Testis (tissue), 3 donors: ENCODE results near the gene ZC3H12D. TPM values are rescaled to one million over a fixed set of nuclear protein-coding genes. Genes with fewer than 3 reads are reported as not detected.

ENCODE experiments used
- DNase-seq: peaks from one replicate; pipeline ENCODE4 v3.0.0-alpha.2; 2019
- H3K27ac ChIP-seq, 2 donors: fragments of 200-600 bp; sonication (generic); one replicate each; pipeline ENCODE4 v1.5.1; 2019
- H3K27me3 ChIP-seq: fragments of 200-600 bp; sonication (generic); one replicate; pipeline ENCODE4 v1.5.1; 2019
- H3K36me3 ChIP-seq: fragments of 200-600 bp; sonication (generic); one replicate; pipeline ENCODE4 v1.5.1; 2017; ENCODE audit warnings: low read depth; ENCODE audit errors: missing control alignments
- H3K4me1 ChIP-seq: fragments of 200-600 bp; sonication (generic); one replicate; pipeline ENCODE4 v1.5.1; 2019
- H3K4me3 ChIP-seq, 2 donors: fragments of 200-600 bp; sonication (generic); one replicate each; pipeline ENCODE4 v1.5.1; 2017 to 2019
- H3K9me3 ChIP-seq: fragments of 200-600 bp; sonication (generic); one replicate; pipeline ENCODE4 v1.5.1; 2017
- CTCF ChIP-seq, 3 experiments: fragments of 450-650 bp in 2 of 3; fragments of 200-600 bp in 1 of 3; sonication (generic) in 1 of 3; IDR thresholded peaks; one replicate each; pipeline ENCODE4 v1.5.1; 2016 to 2019; ENCODE audit warnings: antibody characterized with exemption in 3 of 3, mild to moderate bottlenecking in 2 of 3, moderate library complexity in 1 of 3
- POLR2A ChIP-seq: fragments of 450-650 bp; IDR thresholded peaks from one replicate; pipeline ENCODE4 v1.6.1; 2017; ENCODE audit warnings: antibody characterized with exemption, mild to moderate bottlenecking, moderate library complexity
- WGBS, 2 donors: methylation state at CpG; one replicate each; pipeline ENCODE4 v1.1.5; 2018; 5-methylcytosine and 5-hydroxymethylcytosine counted together
- intact Hi-C: fragments of 100-400 bp; cut with DNase I; formaldehyde crosslinking; loops from one replicate; pipeline ENCODE4 v1.15.1; 2023; ENCODE audit warnings: low total_unique reads
- polyA plus RNA-seq: library from polyadenylated mRNA; stranded (reverse); fragments of 350-450 nt; fragmentation: Illumina TruSeq; extraction: RNeasy Lipid Tissue Mini Kit (QIAGEN cat#74804); gene quantifications from one replicate; pipeline ENCODE4 v1.2.3, GENCODE V29; 2014; ENCODE audit warnings: low read depth, low replicate concordance; ENCODE audit not compliant: insufficient read depth
- total RNA-seq, 2 donors: library from RNA; depleted of rRNA; stranded (reverse); fragments of >200 nt; gene quantifications; one replicate each; pipeline ENCODE4 v1.2.3, GENCODE V29; 2016

ZC3H12D gene
- total and polyA plus RNA-seq, 3 donors from 2014 or later = 0.61 to 2.1 (median 1.4) TPM

GRCh38 chr6:149457316-149457884 lies 27.4 kb downstream of the ZC3H12D start:
- no peak for DNase-seq
- Histone ChIP-seq H3K4me3 (no peak overlapping the region), H3K27me3 (no peaks in the 10 kb centered on the region), H3K36me3 (no peaks in the 10 kb centered on the region), H3K4me1 (peaks cover 18% of the 10 kb centered on the region), H3K9me3 (no peaks in the 10 kb centered on the region), H3K27ac (no peak overlapping the region)
- 69 to 71% methylated on average over 5 to 7 of the region's 7 CpGs for WGBS, 2 donors
- TF ChIP-seq CTCF (IDR thresholded peaks at IDR 0.05) = no peak
- TF ChIP-seq POLR2A = no peak
- intact Hi-C loops = no loop called here

GRCh38 chr6:149456311-149457021 lies 28.3 kb downstream of the ZC3H12D start:
- Histone ChIP-seq H3K4me1 (peaks cover 18% of the 10 kb centered on the region), H3K27ac (no peak overlapping the region), H3K27me3 (no peaks in the 10 kb centered on the region), H3K4me3 (peak overlapping the region in 1 of 2 donors; percentile 27), H3K9me3 (no peaks in the 10 kb centered on the region), H3K36me3 (no peaks in the 10 kb centered on the region)
- DNase-seq = no peak
- 66 to 81% methylated on average over 7 to 49 of the region's 49 CpGs for whole genome bisulfite sequencing, 2 donors
- intact Hi-C loops = no loop called here
- no peak for TF ChIP-seq POLR2A
- TF ChIP-seq CTCF (IDR thresholded peaks at IDR 0.05) = no peak

GRCh38 chr6:149455031-149455732 lies 29.6 kb downstream of the ZC3H12D start:
- no peak for TF ChIP-seq CTCF (IDR thresholded peaks at IDR 0.05)
- TF ChIP-seq POLR2A = no peak
- no peaks in the 10 kb centered on the region for H3K36me3 ChIP-seq
- intact Hi-C loops = no loop called here
- no peak for DNase-seq
- WGBS, 2 donors = 60 to 74% methylated on average over 2 to 11 of the region's 11 CpGs
- H3K27ac ChIP-seq = no peak overlapping the region
- no peaks in the 10 kb centered on the region for H3K27me3 ChIP-seq
- H3K9me3 ChIP-seq = no peaks in the 10 kb centered on the region
- H3K4me3 ChIP-seq = no peak overlapping the region
- H3K4me1 ChIP-seq = peaks cover 21% of the 10 kb centered on the region

GRCh38 chr6:149454346-149454848 lies 30.4 kb downstream of the ZC3H12D start:
- peaks cover 21% of the 10 kb centered on the region for H3K4me1 ChIP-seq
- TF ChIP-seq POLR2A = no peak
- no peak for TF ChIP-seq CTCF (IDR thresholded peaks at IDR 0.05)
- no peaks in the 10 kb centered on the region for H3K36me3 ChIP-seq
- WGBS, 2 donors = 18 to 25% methylated on average over 13 to 15 of the region's 15 CpGs
- intact Hi-C loops = no loop called here
- no peak overlapping the region for H3K27ac ChIP-seq
- H3K9me3 ChIP-seq = no peaks in the 10 kb centered on the region
- peak; percentile 98 for DNase-seq
- H3K27me3 ChIP-seq = no peaks in the 10 kb centered on the region
- no peak overlapping the region for H3K4me3 ChIP-seq
